Right hindlimb (tissue), 1 donor: ENCODE measurements around the gene ASGR1.

ENCODE experiments used
- DNase-seq: peaks from one replicate; pipeline ENCODE4 v3.0.0-alpha.2; 2018

Gene ASGR1

GRCh38 chr17:7216242-7217112 lies 37.3 kb upstream of the ASGR1 start:
- DNase-seq: no peak

- DNase-seq: no peak
Measured at GRCh38 chr17:7215652-7216180, 36.5 kb upstream of the ASGR1 start.

GRCh38 chr17:7215136-7215638 lies 36.0 kb upstream of the ASGR1 start:
- DNase-seq: no peak

GRCh38 chr17:7214300-7215135 lies 35.3 kb upstream of the ASGR1 start:
- peak; percentile 99 for DNase-seq

- DNase-seq: peak; percentile 90
Measured at GRCh38 chr17:7213895-7214299, 34.7 kb upstream of the ASGR1 start.

- peak; percentile 35 for DNase-seq
Measured at GRCh38 chr17:7211491-7212273, 32.5 kb upstream of the ASGR1 start.

GRCh38 chr17:7208754-7209460 lies 29.7 kb upstream of the ASGR1 start:
- peak; percentile 12 for DNase-seq

GRCh38 chr17:7208027-7208571 lies 28.9 kb upstream of the ASGR1 start:
- DNase-seq: peak; percentile 31

GRCh38 chr17:7207120-7208001 lies 28.2 kb upstream of the ASGR1 start:
- DNase-seq: peak; percentile 68

GRCh38 chr17:7205561-7205960 lies 26.4 kb upstream of the ASGR1 start:
- no peak for DNase-seq

- peak; percentile 93 for DNase-seq
Measured at GRCh38 chr17:7204828-7205461, 25.8 kb upstream of the ASGR1 start.

GRCh38 chr17:7204336-7204735 lies 25.2 kb upstream of the ASGR1 start:
- DNase-seq: no peak

- peak; percentile 22 for DNase-seq
Measured at GRCh38 chr17:7203391-7203790, 24.2 kb upstream of the ASGR1 start.

- no peak for DNase-seq
Measured at GRCh38 chr17:7196651-7197401, 17.7 kb upstream of the ASGR1 start.

- no peak for DNase-seq
Measured at GRCh38 chr17:7195971-7196370, 16.8 kb upstream of the ASGR1 start.

GRCh38 chr17:7192271-7192937 lies 13.2 kb upstream of the ASGR1 start:
- no peak for DNase-seq

GRCh38 chr17:7191571-7192270 lies 12.6 kb upstream of the ASGR1 start:
- peak; percentile 66 for DNase-seq

- DNase-seq: no peak
Measured at GRCh38 chr17:7191069-7191468, 11.9 kb upstream of the ASGR1 start.
